Ishikawa (cell line): ENCODE measurements around the gene TNFSF18.

Experiments used
- CEBPB ChIP-seq: IDR thresholded peaks from 2 replicates; pipeline ENCODE4 v1.6.1; 2012
- CREB1 ChIP-seq: IDR thresholded peaks from 2 replicates; pipeline ENCODE4 v1.6.1; 2012; ENCODE audit warnings: low read depth
- EGR1 ChIP-seq: IDR thresholded peaks from 2 replicates; pipeline ENCODE4 v1.6.1; 2012
- EP300 ChIP-seq: IDR thresholded peaks from 2 replicates; pipeline ENCODE4 v1.6.1; 2012; ENCODE audit warnings: borderline replicate concordance
- FOXM1 ChIP-seq: IDR thresholded peaks from 2 replicates; pipeline ENCODE4 v1.6.1; 2012; ENCODE audit warnings: low read depth, borderline replicate concordance
- MAX ChIP-seq: IDR thresholded peaks from 2 replicates; pipeline ENCODE4 v1.6.1; 2012
- NFIC ChIP-seq: IDR thresholded peaks from 2 replicates; pipeline ENCODE4 v1.6.1; 2012
- RAD21 ChIP-seq: IDR thresholded peaks from 2 replicates; pipeline ENCODE4 v1.6.1; 2012; ENCODE audit warnings: low read depth
- REST ChIP-seq: IDR thresholded peaks from 2 replicates; pipeline ENCODE4 v1.6.1; 2012; ENCODE audit warnings: low read depth, mild to moderate bottlenecking
- TAF1 ChIP-seq: IDR thresholded peaks from 2 replicates; pipeline ENCODE4 v1.6.1; 2012; ENCODE audit warnings: low read depth, mild to moderate bottlenecking
- TCF12 ChIP-seq: IDR thresholded peaks from 2 replicates; pipeline ENCODE4 v1.6.1; 2012; ENCODE audit warnings: low read depth
- TEAD4 ChIP-seq: IDR thresholded peaks from 2 replicates; pipeline ENCODE4 v1.6.1; 2012
- USF1 ChIP-seq: IDR thresholded peaks from 2 replicates; pipeline ENCODE4 v1.6.1; 2012
- YY1 ChIP-seq: IDR thresholded peaks from 2 replicates; pipeline ENCODE4 v1.6.1; 2012; ENCODE audit warnings: low read depth
- ZBTB7A ChIP-seq: IDR thresholded peaks from 2 replicates; pipeline ENCODE4 v1.6.1; 2012; ENCODE audit warnings: low read depth

Gene TNFSF18

GRCh38 chr1:173016419-173016818, 34.3 kb downstream of the TNFSF18 start:
- TF ChIP-seq YY1, result no peak
- no peak for TF ChIP-seq EGR1
- TF ChIP-seq NFIC, result no peak
- TF ChIP-seq CEBPB, result no peak
- no peak for TF ChIP-seq ZBTB7A
- TF ChIP-seq REST, result no peak
- no peak for TF ChIP-seq EP300

GRCh38 chr1:173015629-173016028, 35.1 kb downstream of the TNFSF18 start:
- TF ChIP-seq USF1, result no peak
- TF ChIP-seq NFIC, result no peak
- TF ChIP-seq REST, result no peak
- TF ChIP-seq YY1, result no peak
- no peak for TF ChIP-seq ZBTB7A
- no peak for TF ChIP-seq CREB1
- no peak for TF ChIP-seq EGR1
- no peak for TF ChIP-seq TCF12
- no peak for TF ChIP-seq EP300
- no peak for TF ChIP-seq TEAD4

GRCh38 chr1:173014160-173014559, 36.6 kb downstream of the TNFSF18 start:
- TF ChIP-seq ZBTB7A (no peak), EGR1 (no peak), TEAD4 (no peak), NFIC (no peak), MAX (no peak), YY1 (no peak), EP300 (no peak), USF1 (no peak), FOXM1 (no peak), CEBPB (no peak), CREB1 (no peak), TAF1 (no peak), REST (no peak), TCF12 (no peak), RAD21 (no peak)

- TF ChIP-seq USF1, result no peak
Observed at GRCh38 chr1:173012126-173012525, 38.6 kb downstream of the TNFSF18 start.

- TF ChIP-seq EGR1, result no peak
Observed at GRCh38 chr1:173009597-173009996, 41.1 kb downstream of the TNFSF18 start.
